Tibial artery (tissue), 4 donors: ENCODE data around the gene ACOX3.
A peak's percentile ranks its signal among the peaks of the same experiment; 100 is the strongest.

Source experiments
- DNase-seq, 2 donors: peaks; one replicate each; pipeline ENCODE4 v3.0.0-alpha.2; 2019
- H3K27ac ChIP-seq, 2 donors: fragments of 200-600 bp; sonication (generic) in 1 of 2; 1 replicate in 1 of 2; 2 replicates in 1 of 2; pipeline ENCODE4 v1.5.1; 2018 to 2019; ENCODE audit warnings: mild to moderate bottlenecking in 1 of 2
- H3K27me3 ChIP-seq, 2 donors: fragments of 200-600 bp; sonication (generic) in 1 of 2; one replicate each; pipeline versions ENCODE4 v1.5.1 to v1.6.0; 2016 to 2019
- H3K36me3 ChIP-seq, 3 donors: fragments of 200-600 bp; sonication (generic) in 2 of 3; one replicate each; pipeline ENCODE4 v1.5.1; 2016 to 2019; ENCODE audit warnings: mild to moderate bottlenecking in 2 of 3
- H3K4me1 ChIP-seq, 4 donors: fragments of 200-600 bp; sonication (generic) in 2 of 4; 1 replicate in 3 of 4; 2 replicates in 1 of 4; pipeline ENCODE4 v1.5.1; 2016 to 2019
- H3K4me3 ChIP-seq, 2 donors: fragments of 200-600 bp; sonication (generic) in 1 of 2; 1 replicate in 1 of 2; 2 replicates in 1 of 2; pipeline ENCODE4 v1.5.1; 2018 to 2019; ENCODE audit warnings: mild to moderate bottlenecking in 2 of 2
- H3K9me3 ChIP-seq, 3 donors: fragments of 200-600 bp; sonication (generic) in 1 of 3; one replicate each; pipeline ENCODE4 v1.5.1; 2016 to 2019
- CTCF ChIP-seq, 2 experiments: fragments of 200-600 bp in 1 of 2; fragments of 450-650 bp in 1 of 2; IDR thresholded peaks; one replicate each; pipeline ENCODE4 v1.5.1; 2017 to 2019; ENCODE audit warnings: antibody characterized with exemption in 2 of 2, mild to moderate bottlenecking in 1 of 2, moderate library complexity in 1 of 2
- intact Hi-C: fragments of 100-400 bp; cut with DNase I; formaldehyde crosslinking; loops from one replicate; pipeline ENCODE4 v1.15.0; 2023; ENCODE audit warnings: low total_unique reads

Gene ACOX3

GRCh38 chr4:8317474-8317873 is 123.0 kb downstream of the ACOX3 start:
- TF ChIP-seq CTCF (IDR thresholded peaks at IDR 0.05): no peak
- peaks cover 0 to 6% (median 0%) of the 10 kb centered on the region in 3 donors for H3K9me3 ChIP-seq
- H3K27me3 ChIP-seq: peaks cover 0 to 5% of the 10 kb centered on the region in 2 donors
- DNase-seq: no peak
- H3K36me3 ChIP-seq: no peaks in the 10 kb centered on the region
- no peak overlapping the region for H3K4me3 ChIP-seq
- peaks cover 0 to 15% (median 7%) of the 10 kb centered on the region in 4 donors for H3K4me1 ChIP-seq
- intact Hi-C loops: no loop called here
- no peak overlapping the region for H3K27ac ChIP-seq

- intact Hi-C loops: no loop called here
- peaks cover 0 to 15% (median 7%) of the 10 kb centered on the region in 4 donors for H3K4me1 ChIP-seq
- no peak overlapping the region for H3K27ac ChIP-seq
- no peak overlapping the region for H3K4me3 ChIP-seq
- H3K27me3 ChIP-seq: peaks cover 0 to 5% of the 10 kb centered on the region in 2 donors
- H3K9me3 ChIP-seq: peaks cover 0 to 11% (median 0%) of the 10 kb centered on the region in 3 donors
- no peak for TF ChIP-seq CTCF (IDR thresholded peaks at IDR 0.05)
- DNase-seq: peak in 1 of 2 donors; percentile 47
- no peaks in the 10 kb centered on the region for H3K36me3 ChIP-seq
Observed at GRCh38 chr4:8316911-8317351, 123.6 kb downstream of the ACOX3 start.
